Measurements from ENCODE around the gene SLC4A5. TPM values are rescaled to one million over a fixed set of nuclear protein-coding genes. Genes with fewer than 3 reads are reported as not detected.

SLC4A5 gene
- total and polyA plus RNA-seq, 2 experiments from 2014 or later, result 1.5 to 9.0 TPM

GRCh38 chr2:74275228-74275627, 68.0 kb downstream of the SLC4A5 start:
- DNase-seq (ENCODE audit: low read depth in 1 of 2, low spot score in 1 of 2), result no peak
- peaks cover 8% of the 10 kb centered on the region for H3K4me1 ChIP-seq (ENCODE audit: low read depth)
- TF ChIP-seq CTCF (IDR thresholded peaks at IDR 0.05; ENCODE audit: low read depth, low read length), result no peak
- no peak overlapping the region for H3K4me3 ChIP-seq
- H3K27ac ChIP-seq, result no peak overlapping the region
- no peaks in the 10 kb centered on the region for H3K36me3 ChIP-seq
- H3K27me3 ChIP-seq, result no peaks in the 10 kb centered on the region
- H3K9me3 ChIP-seq (ENCODE audit: low read depth), result no peaks in the 10 kb centered on the region

GRCh38 chr2:74269667-74270066, 73.5 kb downstream of the SLC4A5 start:
- H3K27me3 ChIP-seq, result no peaks in the 10 kb centered on the region
- H3K9me3 ChIP-seq (ENCODE audit: low read depth), result no peaks in the 10 kb centered on the region
- no peaks in the 10 kb centered on the region for H3K4me1 ChIP-seq (ENCODE audit: low read depth)
- no peaks in the 10 kb centered on the region for H3K36me3 ChIP-seq
- no peak overlapping the region for H3K4me3 ChIP-seq
- no peak for DNase-seq (ENCODE audit: low read depth in 1 of 2, low spot score in 1 of 2)
- no peak overlapping the region for H3K27ac ChIP-seq
- TF ChIP-seq CTCF (IDR thresholded peaks at IDR 0.05; ENCODE audit: low read depth, low read length), result no peak

- DNase-seq (ENCODE audit: low read depth in 1 of 2, low spot score in 1 of 2), result peak in 1 of 2 donors; percentile 31
- Histone ChIP-seq H3K27ac (no peak overlapping the region), H3K4me3 (no peak overlapping the region), H3K4me1 (ENCODE audit: low read depth) (no peaks in the 10 kb centered on the region), H3K36me3 (no peaks in the 10 kb centered on the region), H3K27me3 (no peaks in the 10 kb centered on the region), H3K9me3 (ENCODE audit: low read depth) (no peaks in the 10 kb centered on the region)
- no peak for TF ChIP-seq CTCF (IDR thresholded peaks at IDR 0.05; ENCODE audit: low read depth, low read length)
These were observed 76.1 kb downstream of the SLC4A5 start for GRCh38 chr2:74267068-74267467.

GRCh38 chr2:74264281-74264680, 78.9 kb downstream of the SLC4A5 start:
- TF ChIP-seq CTCF (IDR thresholded peaks at IDR 0.05; ENCODE audit: low read depth, low read length), result no peak
- no peak for DNase-seq (ENCODE audit: low read depth in 1 of 2, low spot score in 1 of 2)
- Histone ChIP-seq H3K4me1 (ENCODE audit: low read depth) (peaks cover 12% of the 10 kb centered on the region), H3K36me3 (no peaks in the 10 kb centered on the region), H3K9me3 (ENCODE audit: low read depth) (no peaks in the 10 kb centered on the region), H3K27ac (no peak overlapping the region), H3K4me3 (no peak overlapping the region), H3K27me3 (no peaks in the 10 kb centered on the region)

GRCh38 chr2:74262681-74263080, 80.5 kb downstream of the SLC4A5 start:
- H3K9me3 ChIP-seq (ENCODE audit: low read depth), result no peaks in the 10 kb centered on the region
- H3K4me1 ChIP-seq (ENCODE audit: low read depth), result peaks cover 12% of the 10 kb centered on the region
- no peak overlapping the region for H3K27ac ChIP-seq
- TF ChIP-seq CTCF (IDR thresholded peaks at IDR 0.05; ENCODE audit: low read depth, low read length), result no peak
- no peaks in the 10 kb centered on the region for H3K27me3 ChIP-seq
- no peak overlapping the region for H3K4me3 ChIP-seq
- no peaks in the 10 kb centered on the region for H3K36me3 ChIP-seq
- DNase-seq (ENCODE audit: low read depth in 1 of 2, low spot score in 1 of 2), result no peak
